GM12865 (cell line): ENCODE measurements around the gene INHBC.

Experiments used
- DNase-seq: peaks from one replicate; pipeline ENCODE4 v3.0.0; 2010; ENCODE audit warnings: low read depth
- H3K4me3 ChIP-seq: 2 replicates; pipeline ENCODE4 v1.5.1; 2011; ENCODE audit warnings: mild to moderate bottlenecking, low read depth, low read length, control low read depth
- TF ChIP-seq, protein P1 (sequence below): IDR thresholded peaks from 2 replicates; pipeline ENCODE4 v1.5.1; 2011; ENCODE audit warnings: low read length, control low read depth, low read depth, inconsistent platforms; ENCODE audit not compliant: insufficient read depth; ENCODE audit errors: missing control alignments

The INHBC gene

DNA sequence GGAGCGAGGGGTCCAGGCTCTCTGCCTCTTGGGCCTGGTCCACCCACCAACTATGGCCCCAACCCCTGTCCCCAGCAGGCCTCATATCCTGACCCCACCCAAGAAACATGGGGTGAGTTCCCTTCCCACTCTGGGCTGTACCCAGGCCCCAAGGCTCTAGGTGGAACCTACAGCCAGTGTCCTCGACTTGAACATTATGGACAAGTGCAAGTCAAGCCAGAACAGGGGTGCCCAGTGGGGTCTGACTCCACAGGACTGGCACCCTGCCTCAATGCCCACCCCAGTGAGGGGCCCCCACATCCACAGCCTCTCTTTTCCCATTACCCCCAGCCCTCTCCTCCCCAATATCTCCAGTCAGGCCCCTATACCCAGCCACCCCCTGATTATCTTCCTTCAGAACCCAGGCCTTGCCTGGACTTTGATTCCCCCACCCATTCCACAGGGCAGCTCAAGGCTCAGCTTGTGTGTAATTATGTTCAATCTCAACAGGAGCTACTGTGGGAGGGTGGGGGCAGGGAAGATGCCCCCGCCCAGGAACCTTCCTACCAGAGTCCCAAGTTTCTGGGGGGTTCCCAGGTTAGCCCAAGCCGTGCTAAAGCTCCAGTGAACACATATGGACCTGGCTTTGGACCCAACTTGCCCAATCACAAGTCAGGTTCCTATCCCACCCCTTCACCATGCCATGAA lies 36.5 kb downstream of the INHBC start:
- DNase-seq = no peak
- H3K4me3 ChIP-seq = no peak overlapping the region
- TF ChIP-seq, protein P1, sequence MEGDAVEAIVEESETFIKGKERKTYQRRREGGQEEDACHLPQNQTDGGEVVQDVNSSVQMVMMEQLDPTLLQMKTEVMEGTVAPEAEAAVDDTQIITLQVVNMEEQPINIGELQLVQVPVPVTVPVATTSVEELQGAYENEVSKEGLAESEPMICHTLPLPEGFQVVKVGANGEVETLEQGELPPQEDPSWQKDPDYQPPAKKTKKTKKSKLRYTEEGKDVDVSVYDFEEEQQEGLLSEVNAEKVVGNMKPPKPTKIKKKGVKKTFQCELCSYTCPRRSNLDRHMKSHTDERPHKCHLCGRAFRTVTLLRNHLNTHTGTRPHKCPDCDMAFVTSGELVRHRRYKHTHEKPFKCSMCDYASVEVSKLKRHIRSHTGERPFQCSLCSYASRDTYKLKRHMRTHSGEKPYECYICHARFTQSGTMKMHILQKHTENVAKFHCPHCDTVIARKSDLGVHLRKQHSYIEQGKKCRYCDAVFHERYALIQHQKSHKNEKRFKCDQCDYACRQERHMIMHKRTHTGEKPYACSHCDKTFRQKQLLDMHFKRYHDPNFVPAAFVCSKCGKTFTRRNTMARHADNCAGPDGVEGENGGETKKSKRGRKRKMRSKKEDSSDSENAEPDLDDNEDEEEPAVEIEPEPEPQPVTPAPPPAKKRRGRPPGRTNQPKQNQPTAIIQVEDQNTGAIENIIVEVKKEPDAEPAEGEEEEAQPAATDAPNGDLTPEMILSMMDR = no peak

DNA sequence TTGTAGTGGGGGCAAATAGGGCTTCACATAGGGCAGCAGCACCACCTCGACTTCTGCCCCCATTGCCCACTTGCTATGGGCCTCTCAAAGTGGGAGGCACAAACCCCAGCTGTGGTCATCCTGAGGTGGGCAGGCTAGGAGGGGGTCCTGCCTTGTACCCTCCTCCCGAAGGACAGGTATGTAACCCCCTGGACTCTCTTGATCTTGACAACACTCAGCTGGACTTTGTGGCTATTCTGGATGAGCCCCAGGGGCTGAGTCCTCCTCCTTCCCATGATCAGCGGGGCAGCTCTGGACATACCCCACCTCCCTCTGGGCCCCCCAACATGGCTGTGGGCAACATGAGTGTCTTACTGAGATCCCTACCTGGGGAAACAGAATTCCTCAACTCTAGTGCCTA lies 37.1 kb downstream of the INHBC start:
- DNase-seq = no peak

DNA sequence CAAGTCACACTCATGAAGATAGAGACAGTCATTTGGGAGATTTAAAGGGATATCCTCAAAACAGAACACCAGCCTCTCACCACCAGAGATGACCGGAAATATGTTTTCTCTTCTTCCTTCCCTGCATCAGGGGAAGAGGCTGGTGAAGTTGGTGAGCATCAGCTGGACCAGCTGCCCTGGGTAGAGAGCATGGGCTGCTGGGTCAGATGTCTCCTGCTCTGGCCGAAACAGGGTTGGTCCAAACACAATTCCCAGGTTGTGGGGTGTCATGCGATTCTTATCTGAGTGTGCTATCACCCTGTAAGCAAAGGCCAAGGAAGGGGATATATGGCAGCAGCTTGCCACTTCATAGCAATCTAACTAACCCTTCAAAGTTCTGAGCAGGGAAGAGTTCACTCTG lies 37.8 kb downstream of the INHBC start:
- TF ChIP-seq, protein P1 = no peak
- no peak for DNase-seq
- H3K4me3 ChIP-seq = no peak overlapping the region

More for the DNA sequence above, 37.1 kb downstream of the INHBC start:
- H3K4me3 ChIP-seq = no peak overlapping the region
- TF ChIP-seq, protein P1 = no peak

DNA sequence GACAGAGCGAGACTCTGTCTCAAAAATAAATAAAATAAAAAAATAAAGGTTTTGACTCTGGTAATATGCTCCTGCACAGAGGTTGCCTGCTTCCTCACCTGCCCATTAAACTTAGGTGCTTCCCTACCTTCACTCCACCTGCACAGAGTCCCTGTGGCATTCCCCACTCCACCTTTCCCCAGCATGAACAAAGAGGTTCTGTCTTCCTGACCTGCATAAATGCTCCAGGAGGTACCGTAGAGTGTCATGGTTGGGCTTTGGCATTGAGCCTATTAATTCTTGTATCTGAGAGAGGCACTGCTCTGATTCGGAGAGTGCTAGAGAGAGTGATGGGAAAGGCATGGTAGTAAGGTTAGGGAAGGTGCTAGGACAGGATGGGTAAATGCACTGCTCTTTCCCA lies 38.8 kb downstream of the INHBC start:
- H3K4me3 ChIP-seq = no peak overlapping the region
- TF ChIP-seq, protein P1 = no peak
- DNase-seq = no peak

DNA sequence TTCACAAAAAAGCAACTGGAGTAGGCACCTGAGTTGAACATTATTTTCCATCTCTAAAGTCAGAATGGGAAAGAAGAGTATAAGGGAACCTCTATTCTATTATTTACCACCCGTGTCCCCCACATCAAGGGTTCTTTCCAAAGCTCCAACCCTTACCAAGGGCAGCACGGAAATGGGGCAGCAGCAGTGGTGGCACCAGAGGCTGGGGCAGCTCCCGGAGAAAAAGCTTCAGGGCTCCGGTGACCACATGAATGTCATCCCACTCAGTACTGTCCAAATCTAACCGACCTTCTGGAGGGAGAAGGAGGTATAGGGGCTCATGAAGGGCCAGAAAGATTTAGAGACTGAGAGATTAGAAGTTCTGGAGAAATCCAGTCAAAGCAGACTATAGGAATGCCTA lies 39.3 kb downstream of the INHBC start:
- DNase-seq = no peak
- TF ChIP-seq, protein P1 = no peak

DNA sequence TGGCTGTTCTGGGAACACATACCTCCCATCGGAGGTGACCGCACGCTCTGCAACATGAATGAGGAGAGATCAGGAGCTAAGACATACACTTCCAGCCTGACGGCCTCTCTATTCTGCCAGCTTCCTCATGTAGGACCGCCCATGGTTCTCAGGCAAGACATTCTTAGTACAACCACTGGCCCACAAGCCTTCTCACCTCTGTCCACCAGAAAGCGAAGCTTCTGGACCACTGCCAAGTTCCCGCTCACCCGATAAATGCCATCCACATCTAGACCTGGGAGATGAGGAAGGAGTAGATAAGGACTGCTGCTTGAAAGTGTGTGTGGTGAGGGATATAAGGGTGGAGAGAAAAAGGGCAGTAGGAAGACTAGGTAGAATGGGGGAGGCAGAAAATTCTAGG lies 39.8 kb downstream of the INHBC start:
- no peak for DNase-seq
- H3K4me3 ChIP-seq = no peak overlapping the region
- TF ChIP-seq, protein P1 = no peak

More for the DNA sequence above, 39.3 kb downstream of the INHBC start:
- no peak overlapping the region for H3K4me3 ChIP-seq

DNA sequence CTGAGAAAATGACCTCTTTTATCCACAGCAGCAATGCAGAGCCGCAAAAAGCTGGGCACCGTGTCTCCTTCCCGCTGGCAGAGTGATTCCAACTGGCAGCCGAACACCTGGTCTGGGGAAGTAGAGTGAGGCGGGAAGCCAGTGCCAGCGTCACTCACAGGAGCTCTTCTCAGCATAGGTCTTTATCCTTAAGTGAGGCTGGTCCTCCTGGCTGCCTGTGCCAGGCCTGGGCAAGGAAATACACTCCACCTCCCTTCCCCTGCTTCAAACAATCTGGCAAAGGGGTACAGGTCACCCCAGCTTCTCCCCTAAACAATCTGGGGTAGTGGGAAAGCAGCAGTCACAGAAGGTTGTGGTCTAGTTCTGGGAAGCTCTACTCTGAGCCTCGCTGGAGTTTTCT lies 40.3 kb downstream of the INHBC start:
- no peak overlapping the region for H3K4me3 ChIP-seq
- TF ChIP-seq, protein P1 = no peak
- no peak for DNase-seq
